ENCODE measurements around the gene TMEM131.

The TMEM131 gene

DNA sequence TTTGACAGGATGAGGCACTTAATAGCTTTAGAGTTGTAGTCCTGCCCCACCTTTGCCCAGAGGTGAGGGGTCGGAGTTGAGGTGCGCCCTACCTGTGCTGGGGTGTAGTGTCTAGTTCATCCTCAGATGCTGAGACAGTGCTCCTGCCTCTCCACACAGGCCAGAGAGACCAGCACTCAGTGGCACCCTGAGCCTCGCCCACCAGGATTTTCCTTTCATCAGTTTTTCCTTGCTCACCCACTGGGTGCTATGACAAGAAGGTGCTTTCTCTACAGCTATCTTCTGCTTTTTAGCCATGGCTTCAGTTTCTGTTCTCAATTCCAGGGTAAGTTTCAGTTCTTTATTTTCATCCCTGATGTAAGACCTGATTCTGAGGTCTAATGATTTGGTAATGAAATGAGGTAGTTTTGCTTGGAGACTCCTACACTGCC lies 16.8 kb upstream of the TMEM131 start:
- ChIA-PET POLR2A (interaction anchor here (0.6 to 0.9 kb wide), 2 partner anchors 142 to 216 kb away, joined by 3 to 8 read pairs; no protein-coding TSS in a partner anchor), CTCF (interaction anchor here (1.0 to 1.5 kb wide), 4 partner anchors 9 to 16 kb away, joined by 3 to 5 read pairs (median 4); partner anchors contain the start of gene TMEM131)
- TF ChIP-seq CTCF (IDR thresholded peaks at IDR 0.05; ENCODE audit: control extremely low read depth, extremely low read depth, low read depth, missing control alignments), result no peak
- peak; percentile 73 for DNase-seq (ENCODE audit: extremely low spot score)

DNA sequence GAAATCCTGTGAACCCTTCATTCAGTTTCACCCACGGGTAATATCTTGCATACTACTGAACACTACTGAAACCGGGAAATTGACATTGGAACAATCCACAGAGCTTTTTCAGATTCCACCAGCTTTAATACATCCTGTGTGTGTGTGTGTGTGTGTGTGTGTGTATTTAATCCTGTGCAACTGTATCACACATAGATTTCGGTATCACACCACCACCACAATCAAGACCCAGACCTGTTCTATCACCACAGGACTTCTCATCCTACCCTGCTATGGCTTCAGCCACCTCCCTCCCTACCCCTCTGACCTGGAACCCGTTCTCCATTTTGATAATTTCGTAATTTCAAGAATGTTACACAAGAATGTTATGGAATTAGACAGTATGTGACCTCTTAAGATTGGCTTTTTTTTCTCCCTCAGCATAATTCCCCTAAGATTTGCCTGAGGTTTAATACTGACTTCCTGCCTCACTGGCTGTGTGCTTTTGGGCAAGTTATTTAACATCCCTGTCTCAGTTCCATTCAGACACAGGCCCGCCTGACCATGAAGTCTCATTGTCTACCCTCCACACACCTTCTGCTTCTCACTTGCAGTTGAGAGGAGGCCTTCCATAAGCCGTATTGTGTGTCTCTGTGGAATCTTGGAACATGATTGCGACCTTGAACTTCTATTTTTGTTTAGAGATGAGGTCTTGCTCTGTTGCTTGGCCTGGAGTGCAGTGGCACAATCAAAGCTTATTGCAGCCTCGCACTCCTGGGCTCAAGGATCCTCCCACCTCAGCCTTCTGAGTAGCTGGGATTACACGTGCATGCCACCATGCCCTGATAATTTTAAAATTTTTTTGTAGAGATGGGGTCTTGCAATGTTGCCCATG lies 14.4 kb upstream of the TMEM131 start:
- no peak for TF ChIP-seq CTCF (IDR thresholded peaks at IDR 0.05; ENCODE audit: control extremely low read depth, extremely low read depth, low read depth, missing control alignments)
- CTCF ChIA-PET, result interaction anchor here (1.4 to 2.3 kb wide), 3 partner anchors 9 to 270 kb away, joined by 3 to 6 read pairs (median 4); no protein-coding TSS in a partner anchor
- POLR2A ChIA-PET, result no interaction called here
- DNase-seq (ENCODE audit: extremely low spot score), result no peak

GRCh38 chr2:98008415-98008814 lies 12.7 kb upstream of the TMEM131 start:
- ChIA-PET POLR2A (no interaction called here), CTCF (interaction anchor here (0.9 to 2.3 kb wide), 7 partner anchors 10 to 152 kb away, joined by 3 to 4 read pairs (median 3); no protein-coding TSS in a partner anchor)
- TF ChIP-seq CTCF (IDR thresholded peaks at IDR 0.05; ENCODE audit: control extremely low read depth, extremely low read depth, low read depth, missing control alignments), result no peak
- DNase-seq (ENCODE audit: extremely low spot score), result no peak

GRCh38 chr2:98006378-98006777 lies 10.6 kb upstream of the TMEM131 start:
- ChIA-PET CTCF (interaction anchor here (1.1 kb wide), 1 partner anchor 12 kb away, joined by 3 read pairs; no protein-coding TSS in a partner anchor), POLR2A (no interaction called here)
- no peak for DNase-seq (ENCODE audit: extremely low spot score)
- TF ChIP-seq CTCF (IDR thresholded peaks at IDR 0.05; ENCODE audit: control extremely low read depth, extremely low read depth, low read depth, missing control alignments), result no peak

DNA sequence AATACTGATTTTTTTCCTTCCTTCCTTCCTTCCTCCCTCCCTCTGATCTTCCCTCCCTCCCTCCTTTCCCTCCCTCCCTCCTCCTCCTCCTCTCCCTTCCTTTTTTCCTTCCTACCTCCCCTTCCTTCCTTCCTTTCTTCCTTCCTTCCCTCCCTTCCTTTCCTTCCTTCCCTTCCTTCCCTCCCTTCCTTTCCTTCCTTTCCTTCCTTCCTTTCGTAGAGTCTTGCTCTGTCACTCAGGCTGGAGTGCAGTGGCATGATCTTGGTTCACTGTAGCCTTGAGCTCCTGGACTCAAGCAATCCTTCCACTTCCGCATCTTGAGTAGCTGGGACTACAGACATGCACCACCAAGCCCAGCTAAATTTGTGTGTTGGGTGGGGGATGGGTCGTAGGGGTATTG lies 8.9 kb upstream of the TMEM131 start:
- no peak for DNase-seq (ENCODE audit: extremely low spot score)
- CTCF ChIA-PET, result no interaction called here
- POLR2A ChIA-PET, result no interaction called here
- no peak for TF ChIP-seq CTCF (IDR thresholded peaks at IDR 0.05; ENCODE audit: control extremely low read depth, extremely low read depth, low read depth, missing control alignments)

DNA sequence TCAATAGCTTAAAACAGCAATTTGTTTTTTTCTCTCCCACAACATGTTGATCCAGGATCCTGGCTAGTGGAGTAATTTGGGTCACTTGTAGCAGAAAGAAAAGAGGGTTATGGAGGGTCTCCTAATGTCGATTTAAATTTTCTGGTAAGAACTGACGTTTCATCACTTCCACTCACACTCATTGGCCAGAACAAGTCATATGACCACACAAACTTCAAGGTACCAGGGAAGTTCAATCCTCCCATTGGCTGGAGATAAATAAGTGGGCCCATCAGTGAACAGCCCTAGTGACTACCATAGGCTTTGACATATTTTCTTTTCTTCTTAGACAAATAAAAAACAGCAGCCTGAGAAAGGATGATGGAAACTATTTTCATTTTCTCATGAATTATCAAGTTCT lies 8.3 kb upstream of the TMEM131 start:
- no peak for DNase-seq (ENCODE audit: extremely low spot score)
- TF ChIP-seq CTCF (IDR thresholded peaks at IDR 0.05; ENCODE audit: control extremely low read depth, extremely low read depth, low read depth, missing control alignments), result no peak
- ChIA-PET CTCF (no interaction called here), POLR2A (no interaction called here)

Data from GM10248 (cell line).